CD4-positive, alpha-beta T cell treated with Interleukin-15 for 4 hours (primary cell): ENCODE data around the gene NR2F1.
"Not testable (repeated sequence)": the region's sequence is repeated elsewhere in the genome, so short reads cannot be mapped to it uniquely, and the experiment has no call there.

ENCODE experiments used
- DNase-seq: peaks from one replicate; pipeline ENCODE4 v3.0.0-alpha.2; 2020; ENCODE audit warnings: low spot score

Gene NR2F1

GRCh38 chr5:93582677-93583438 is at the start of gene NR2F1:
Gene NR2F1, plus strand, starts transcription at chr5:93583222. Its CDS starts 1,802 bp downstream, at chr5:93585024.
- no peak for DNase-seq

DNA sequence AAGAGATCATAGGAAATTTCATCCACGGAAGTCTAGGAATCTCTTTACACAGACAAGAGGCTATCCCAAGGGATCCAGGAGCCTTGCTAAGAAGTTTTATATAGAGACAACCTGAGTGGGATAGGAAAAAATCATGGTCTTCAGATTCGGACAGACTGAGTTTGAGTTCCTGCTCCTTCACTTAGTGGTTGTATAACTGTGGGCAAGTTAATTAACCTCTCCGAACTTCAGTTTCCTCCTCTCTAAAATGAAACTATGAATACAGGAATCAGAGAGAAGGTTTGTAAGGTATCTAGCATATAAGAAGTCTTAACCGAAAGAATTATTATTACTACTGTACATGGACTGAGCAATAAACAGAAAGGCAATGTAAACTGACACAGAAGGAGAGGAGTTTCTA is 37.1 kb upstream of the NR2F1 start:
- no peak for DNase-seq

DNA sequence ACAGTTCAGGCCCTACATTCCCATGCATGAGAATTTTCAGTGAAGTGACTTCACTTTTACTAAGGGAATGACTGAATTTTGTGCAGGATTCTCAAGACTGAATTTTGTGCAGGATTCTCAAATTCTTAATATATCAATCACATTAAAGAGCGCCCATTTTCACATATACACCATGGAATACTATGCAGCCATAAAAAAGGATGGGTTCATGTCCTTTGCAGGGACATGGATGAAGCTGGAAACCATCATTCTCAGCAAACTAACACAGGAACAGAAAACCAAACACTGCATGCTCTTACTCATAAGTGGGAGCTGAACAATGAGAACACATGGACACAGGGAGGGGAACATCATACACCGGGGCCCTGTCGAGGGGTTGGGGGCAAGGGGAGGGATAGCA is 33.4 kb upstream of the NR2F1 start:
- not testable (repeated sequence) for DNase-seq

DNA sequence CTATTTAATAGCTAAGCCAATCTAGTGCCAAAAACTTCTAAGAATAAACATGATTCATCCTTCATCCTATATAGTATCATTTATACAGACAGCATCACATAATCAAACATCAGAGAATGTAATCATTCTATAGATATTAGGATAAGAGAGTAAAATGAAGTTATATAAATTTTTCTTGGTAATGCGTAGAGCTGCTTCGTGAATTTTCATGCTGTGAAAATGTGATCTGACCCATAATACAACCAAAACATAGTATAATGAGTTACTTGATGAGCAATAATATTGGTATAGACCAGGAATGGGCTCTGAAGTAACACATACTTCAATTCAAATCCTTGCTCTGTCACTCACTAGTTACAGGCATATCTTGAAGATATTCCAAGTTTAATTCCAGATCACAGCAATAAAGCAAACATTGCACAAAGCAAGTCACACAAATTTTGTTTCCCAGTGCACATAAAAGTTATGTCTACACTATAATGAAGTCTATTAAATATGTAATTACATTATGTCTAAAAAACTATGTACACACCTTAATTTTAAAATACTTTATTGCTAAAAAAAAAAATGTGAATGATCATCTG is 25.9 kb upstream of the NR2F1 start:
- DNase-seq, result no peak

DNA sequence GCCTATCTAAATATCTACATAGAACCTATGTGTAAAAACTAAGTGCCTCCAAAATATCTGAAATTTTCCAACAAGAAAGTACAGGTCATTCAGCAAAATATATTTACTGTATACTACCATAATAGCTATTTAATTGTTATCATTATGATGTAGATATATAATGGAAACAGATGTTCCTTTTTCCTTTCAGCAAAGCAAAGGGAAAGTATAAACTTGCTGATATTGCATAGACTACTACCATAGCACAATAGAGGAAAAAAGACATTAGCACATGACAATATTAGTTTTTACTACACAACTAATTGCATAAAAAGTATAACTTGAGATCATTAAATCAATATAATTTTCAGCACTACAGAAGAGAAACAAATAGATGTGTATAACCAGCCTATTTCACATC is 16.9 kb upstream of the NR2F1 start:
- DNase-seq, result no peak

DNA sequence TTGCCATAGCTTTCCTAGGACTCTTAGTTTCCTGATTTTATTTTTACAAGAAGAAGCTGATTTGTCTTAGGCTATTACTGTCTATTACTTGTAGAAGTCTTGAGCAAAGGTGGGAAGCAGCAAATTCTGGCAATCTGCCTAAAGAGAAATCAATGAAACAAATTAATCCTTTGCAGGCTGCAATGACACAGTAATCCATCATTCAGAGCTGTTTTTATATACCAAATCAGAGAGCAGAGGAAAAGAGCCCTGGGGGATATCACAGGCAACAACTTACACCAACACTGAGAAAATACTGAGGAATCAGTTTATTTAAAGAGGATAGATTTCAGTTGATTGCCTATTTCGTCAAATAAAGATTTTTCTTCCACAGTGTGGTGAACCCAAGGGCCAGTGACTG is 15.6 kb upstream of the NR2F1 start:
- no peak for DNase-seq

GRCh38 chr5:93569300-93570160 is 13.5 kb upstream of the NR2F1 start:
- no peak for DNase-seq

DNA sequence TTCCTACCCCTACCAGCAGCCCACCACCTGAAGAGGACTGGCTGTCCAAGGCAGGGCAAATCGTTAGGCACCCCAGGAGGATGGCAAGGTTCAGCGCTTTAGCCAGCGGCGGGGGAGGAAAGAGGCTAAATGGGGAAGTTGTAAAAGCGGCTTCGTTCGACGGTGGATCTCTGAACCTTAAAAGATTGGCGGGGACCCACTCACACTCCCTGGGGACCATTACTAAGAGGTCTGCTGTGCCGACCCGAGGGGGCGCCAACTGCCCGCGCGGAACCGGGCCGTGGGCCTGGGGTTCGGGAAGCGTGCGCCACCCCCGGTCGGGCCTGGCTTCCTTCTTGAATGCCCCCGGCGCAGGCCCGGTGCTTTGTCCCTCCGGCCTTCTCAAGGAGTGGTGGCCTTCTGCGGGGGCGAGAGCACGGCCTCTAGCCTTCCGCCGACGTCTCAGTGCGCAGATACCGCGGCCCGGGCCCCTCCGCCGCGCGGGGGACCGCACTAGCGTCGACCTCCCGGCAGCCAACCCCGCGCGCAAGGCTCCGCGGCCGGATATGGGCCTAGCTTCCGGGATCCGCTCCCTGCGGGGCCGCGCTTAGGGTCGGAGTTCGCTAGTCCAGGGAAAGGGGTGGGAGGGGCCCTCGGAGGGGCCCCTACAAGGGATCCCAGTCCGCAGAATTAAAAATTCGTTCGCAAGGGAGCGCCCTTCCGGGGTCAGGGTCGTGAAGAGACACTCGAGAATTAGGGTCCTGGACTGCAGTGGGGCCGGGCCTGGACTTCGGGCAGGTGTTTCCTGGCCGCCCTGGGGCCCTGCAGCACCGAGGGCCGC is 12.5 kb upstream of the NR2F1 start:
- DNase-seq, result no peak

DNA sequence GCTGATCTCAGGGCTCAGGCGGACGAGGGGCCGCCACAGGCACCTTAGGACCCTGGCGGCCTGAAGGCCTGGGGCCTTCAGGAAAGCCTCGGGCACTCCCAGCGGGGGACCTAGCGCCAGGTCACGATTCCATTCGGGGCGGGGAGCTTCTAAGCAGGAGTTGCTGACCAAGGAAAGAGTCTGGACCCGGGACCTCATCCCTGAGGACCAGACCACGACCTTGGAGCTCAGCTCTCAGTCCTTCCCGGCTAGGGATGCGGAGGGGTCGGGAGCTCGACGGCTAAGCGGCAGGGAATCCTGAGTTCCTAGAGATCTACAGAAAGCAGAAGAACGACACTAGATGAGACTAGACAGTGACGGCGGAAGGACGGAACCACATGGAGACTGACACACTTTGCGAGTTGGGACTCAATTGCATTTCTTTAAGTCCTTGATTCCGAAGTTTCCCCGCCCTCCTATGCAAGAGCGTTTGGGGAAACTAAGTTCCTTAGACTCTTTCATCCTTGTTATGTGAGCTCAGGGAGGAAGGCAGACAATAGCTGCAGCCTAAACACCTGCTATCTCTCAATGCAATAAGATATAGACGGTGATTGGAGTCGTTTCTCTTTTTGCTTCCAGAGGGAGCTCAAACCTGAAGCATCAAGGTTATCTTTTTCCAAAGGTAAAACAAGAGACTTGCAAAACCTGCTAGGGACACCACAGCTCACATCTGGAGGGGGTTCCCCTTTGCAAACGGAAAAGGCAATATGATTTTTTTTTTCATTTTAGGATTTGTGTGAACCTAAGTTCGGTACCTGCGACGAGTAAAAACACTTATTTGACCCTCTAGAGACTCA is 11.7 kb upstream of the NR2F1 start:
- DNase-seq, result no peak

DNA sequence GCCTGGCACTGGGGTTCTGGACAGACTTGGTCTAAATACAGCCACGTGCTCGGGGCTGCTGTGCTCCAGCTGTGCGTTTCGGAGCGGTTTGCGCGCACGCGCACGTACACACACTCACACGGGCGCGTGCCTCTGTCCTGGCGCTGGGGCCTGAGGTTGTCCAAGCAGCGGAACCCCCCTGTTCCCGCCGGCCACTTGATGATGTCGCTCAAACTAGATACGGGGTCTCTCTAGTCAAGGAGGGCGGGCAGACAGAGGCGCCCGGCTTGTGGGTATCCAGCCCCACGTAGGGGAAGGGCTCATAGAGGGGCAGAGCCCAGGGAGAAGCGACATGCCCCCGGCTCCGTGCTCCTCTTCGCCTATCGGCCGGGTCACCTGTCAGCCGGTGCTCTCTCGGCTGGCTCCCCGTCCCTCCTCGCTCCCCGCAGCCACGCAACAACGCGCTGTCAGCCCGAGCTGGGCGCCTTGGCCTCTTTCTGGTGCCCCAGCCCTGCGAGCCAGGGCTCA is 10.9 kb upstream of the NR2F1 start:
- no peak for DNase-seq

GRCh38 chr5:93572608-93573353 is 10.2 kb upstream of the NR2F1 start:
- no peak for DNase-seq

GRCh38 chr5:93573354-93574351 is 9.4 kb upstream of the NR2F1 start:
- no peak for DNase-seq

DNA sequence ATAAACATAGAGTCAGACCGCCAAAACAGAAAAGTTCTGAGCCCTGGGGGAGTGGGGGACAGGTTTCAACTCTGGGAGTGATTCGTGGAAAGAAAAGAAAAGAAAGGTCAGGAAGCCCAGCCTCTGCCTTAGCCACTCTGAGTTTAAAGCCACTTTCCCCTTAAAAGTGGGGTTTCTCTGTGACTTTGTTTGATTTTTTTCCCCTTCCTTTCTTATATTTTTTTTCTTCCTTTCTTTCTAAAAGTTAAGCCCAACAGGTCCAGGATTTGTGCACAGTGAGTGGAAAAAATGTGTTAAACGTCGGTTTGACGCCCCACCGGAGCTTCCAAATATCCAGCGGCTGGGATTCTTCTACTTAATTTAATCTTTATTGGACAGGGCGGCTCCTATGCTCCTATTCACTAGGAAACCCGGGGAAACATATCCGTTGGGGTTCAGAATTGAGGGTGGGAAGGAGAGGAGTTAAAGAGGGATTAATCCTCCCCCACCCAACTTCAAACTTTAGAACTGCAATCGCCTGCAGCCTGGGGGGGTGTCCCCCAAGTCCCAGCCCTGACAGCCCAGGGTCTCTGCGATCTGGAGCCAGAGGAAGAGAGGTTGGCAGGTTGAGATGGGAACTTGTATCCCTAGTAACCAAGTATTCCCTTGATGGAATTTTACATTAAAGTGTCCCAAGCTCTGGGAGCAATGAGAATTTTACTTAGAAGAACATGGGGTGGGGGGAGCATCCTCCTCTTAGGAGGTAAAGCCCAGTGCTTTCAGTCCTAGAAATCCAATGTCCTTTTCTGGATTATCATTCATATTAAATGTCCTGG is 8.3 kb upstream of the NR2F1 start:
- DNase-seq, result no peak

- no peak for DNase-seq
Measured at GRCh38 chr5:93575461-93576414, 7.3 kb upstream of the NR2F1 start.

DNA sequence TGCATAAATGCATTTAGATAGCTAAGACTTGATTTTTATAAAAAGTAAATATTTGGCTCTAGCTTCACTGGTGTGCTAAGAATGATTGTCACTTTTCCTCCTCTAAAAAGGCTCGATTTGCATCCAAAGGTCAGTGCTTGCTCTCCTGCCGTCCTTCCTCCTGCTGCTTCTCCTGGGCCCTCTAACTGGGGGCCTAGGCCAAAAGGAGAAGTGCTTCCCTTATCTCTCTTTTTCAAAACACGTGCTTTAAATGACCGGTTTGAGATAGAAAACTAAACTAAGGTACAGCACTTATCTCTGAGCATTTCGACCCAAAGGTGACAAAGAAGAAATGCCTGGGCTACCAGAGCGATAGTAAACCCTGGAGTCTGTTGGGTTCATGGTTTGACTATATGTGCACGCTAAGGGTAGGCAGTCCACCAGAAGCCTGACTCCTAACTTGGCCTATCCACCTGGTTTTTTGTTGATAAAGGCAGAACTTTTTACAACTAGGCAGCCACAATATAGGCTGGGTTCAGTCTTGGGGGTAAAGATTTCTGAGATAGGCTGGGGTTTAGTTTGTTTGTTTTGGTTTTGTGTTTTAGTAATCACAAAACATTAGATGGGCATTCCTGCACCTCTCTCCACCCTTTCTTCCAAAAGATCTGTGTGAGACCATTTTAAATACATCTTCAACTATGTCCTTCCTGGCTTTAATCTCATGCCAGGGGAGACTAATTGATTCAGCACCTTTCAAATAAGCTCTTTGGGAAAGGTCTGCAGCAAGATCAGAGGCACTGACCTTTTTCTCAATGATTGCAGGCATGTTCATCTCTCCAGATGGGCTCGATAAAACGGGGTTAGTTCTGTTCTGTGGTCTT is 5.8 kb upstream of the NR2F1 start:
- DNase-seq, result no peak
